GM21515 (cell line): ENCODE data around the gene PARP11.

Source experiments
- ATAC-seq: cut with Tn5 transposase; IDR thresholded peaks from one replicate; pipeline ENCODE4 v1.9.1; 2021; ENCODE audit not compliant: unreplicated experiment

Gene PARP11

DNA sequence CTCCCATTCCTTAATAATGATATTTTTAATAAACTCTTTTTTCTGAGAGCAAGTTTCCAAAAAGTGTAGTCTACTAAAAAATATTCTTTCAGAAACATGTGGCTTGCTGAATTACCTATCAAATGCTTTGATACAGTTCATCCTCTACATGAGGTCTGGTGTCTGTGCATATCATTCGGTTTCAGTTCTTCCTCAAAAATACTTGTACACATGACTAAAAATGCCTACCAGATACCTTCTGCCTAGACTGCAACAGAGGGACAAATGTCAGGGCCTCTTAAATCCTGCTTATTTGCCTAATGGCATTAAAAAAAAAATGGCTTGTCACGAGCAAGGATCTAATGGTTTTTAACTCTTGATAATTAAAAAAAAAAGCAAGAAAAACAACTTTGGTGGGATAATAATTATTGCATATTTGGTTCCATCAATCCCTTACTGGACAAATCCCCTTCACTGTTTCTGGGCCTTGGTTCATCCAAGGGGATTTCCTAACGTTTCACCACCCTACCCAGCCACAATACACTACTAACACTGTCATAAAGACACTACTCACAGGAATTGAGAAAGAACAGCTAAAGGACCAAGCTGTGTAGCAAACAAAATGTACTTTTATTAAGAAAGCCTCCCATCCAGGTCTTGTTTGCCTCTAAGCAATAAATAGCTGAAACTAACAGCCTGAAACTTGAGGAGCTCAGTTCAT, 45.7 kb downstream of the PARP11 start:
- ATAC-seq: no peak

DNA sequence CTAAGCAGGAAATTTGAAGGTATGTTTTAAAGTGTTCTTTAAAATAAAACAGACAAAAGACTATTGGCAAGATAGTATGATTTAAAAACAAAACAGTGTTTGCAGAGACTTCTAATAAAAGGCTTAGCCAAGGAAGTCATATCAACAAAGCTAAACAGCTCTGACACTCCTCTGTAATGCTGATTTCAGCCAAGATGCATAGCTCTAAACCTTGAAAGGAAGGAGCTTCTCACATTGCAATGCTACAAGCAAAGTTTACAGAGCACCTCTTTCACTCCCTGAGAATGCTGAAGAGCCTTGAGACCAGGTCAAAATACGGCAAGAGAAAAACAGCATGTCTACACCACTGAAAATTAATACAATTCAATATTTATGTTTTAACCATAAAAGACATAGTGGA, 51.8 kb downstream of the PARP11 start:
- no peak for ATAC-seq

DNA sequence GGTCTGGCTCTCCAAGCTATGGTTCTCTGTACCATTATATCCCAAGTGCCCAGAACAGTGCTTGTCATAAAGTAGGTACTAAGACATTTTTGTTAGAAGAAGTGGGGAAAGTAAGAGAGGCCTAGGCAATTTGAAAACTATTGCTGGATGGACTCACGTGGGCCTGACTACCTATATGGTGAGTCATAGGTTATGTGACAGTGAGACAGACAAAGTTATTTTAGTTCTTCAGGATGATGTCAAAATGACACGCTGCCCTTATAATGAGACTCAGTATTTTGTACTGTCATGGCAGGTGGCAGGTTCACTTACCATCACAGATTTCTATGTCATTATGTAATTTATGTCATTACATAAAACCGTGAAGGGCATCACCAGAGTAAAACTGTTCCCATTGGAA, 53.1 kb downstream of the PARP11 start:
- no peak for ATAC-seq

DNA sequence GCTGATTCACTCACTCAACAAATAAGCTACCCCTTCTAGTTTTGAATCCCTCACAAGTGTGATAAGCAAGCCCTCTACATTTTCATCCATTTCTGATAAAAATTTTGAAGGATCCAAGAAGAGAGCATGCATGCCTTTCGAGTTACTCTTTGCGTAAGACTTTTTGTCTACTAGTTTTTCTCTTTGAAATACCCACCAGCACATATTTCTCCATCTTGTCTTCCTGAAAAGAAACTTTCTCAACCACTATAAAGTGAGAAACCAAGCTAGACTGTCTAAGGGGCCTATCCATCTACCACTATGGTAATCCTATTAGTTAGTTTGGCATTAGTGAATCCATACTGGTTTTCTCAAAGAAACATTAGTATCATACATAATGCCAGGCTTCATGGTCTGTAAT, 56.9 kb downstream of the PARP11 start:
- ATAC-seq: no peak

DNA sequence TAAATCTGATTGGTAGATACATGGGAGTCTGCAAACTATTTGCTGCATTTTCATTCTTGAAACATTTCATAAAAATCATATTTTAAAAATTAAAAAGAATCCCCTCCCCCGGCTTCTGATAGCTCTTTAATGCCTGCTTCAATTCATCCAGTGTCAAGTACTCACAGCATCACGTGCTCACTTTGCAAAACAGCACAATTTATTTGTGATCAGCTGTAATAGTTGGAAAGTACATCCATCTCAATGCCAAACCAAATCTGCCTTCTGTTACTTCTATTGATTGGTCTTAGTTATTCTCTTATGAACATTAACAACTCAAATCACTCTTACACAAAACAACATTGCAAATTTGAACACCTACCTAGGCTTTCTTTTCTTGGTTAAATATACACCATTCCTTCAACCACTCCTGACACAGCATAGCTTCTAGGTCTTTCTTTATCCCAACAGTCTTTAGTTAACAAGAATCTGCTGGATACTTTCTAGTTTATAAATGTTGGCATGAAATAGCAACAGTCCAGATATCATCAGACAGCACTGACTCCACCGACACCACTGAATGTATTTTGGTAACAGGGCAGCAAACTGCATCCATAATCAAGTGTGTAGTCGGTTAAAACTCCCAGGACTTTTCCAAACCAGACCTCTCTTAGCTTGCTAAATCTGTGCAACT, 58.0 kb downstream of the PARP11 start:
- ATAC-seq: no peak

DNA sequence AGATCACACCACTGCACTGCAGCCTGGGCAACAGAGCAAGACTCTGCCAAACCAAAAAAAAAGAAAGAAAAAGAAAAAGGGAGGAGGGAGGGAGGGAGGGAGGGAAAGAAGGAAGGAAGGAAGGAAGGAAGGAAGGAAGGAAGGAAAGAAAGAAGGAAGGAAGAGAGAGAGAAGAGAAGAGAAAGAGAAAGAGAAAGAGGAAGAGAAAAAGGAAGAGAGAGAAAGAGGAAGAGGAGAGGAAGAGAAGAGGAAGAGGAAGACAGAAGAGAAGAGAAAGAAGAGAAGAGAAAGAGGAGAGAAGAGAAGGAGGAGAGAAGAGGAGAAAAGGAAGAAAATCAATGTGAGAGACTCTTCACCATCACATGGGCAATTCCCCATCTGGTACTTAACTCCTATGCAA, 62.7 kb downstream of the PARP11 start:
- no peak for ATAC-seq

DNA sequence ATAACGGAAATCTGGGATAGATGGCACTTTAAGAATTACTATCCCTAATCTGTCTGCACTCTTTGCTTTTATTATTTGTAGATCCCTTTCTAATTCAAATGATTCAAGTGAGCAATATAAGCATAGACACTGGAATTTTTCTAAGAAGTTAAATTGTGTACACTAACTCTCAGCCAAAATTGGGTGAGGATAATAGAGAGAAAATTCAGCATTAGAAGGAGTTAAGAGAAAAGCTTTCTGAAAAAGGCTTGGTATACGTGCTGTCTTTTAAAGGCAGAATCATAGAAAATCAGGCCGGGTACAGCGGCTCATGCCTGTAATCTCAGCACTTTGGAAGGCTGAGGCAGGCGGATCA, 63.2 kb downstream of the PARP11 start:
- no peak for ATAC-seq

DNA sequence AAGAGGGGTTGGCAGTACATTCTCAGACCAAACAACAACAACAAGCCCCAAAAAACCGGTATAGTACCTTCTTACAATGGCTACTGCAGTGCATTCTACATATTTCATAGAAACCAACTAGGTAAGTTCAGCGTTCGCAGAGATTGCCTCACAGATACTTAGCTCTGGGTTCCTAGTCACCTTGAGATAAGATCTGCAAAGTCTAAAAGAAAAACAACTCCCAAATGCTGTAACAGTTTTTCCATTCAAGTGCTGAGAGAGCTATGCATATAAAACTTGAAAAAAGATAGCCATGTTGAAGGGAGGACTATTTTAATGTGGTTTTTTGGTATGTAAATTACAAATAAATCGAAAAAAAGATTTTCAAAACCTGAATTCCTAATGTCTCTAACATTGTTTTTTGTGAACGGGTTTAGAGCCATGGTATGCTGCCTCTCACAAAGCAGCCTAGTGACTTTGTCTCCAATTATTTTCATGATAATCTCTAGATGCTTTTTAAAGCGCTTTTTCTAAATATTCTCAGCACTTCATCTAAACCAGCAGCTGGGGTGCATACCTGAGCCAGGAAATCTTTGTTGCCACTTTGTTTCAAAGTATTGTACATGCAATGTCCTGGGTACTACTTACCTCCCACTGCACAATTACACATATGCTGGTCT, 63.7 kb downstream of the PARP11 start:
- ATAC-seq: no peak

DNA sequence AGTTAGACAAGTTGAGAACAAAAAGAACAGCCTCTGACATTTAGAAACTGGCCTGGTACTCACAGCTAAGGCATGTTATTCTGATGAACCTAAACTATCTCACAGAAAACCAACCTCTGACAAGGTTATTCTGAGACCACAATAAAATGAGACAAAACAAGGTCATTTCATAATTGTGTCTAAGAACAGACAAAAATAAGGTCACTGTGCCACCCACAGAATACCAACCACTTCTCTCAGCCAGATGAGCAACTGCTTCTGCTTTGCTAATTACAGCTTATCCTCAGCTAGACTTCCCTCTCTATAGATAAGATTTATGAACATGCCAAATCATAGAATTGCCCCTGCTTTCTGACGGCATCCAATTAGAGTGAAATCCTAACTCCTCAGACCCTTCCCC, 68.1 kb downstream of the PARP11 start:
- no peak for ATAC-seq

DNA sequence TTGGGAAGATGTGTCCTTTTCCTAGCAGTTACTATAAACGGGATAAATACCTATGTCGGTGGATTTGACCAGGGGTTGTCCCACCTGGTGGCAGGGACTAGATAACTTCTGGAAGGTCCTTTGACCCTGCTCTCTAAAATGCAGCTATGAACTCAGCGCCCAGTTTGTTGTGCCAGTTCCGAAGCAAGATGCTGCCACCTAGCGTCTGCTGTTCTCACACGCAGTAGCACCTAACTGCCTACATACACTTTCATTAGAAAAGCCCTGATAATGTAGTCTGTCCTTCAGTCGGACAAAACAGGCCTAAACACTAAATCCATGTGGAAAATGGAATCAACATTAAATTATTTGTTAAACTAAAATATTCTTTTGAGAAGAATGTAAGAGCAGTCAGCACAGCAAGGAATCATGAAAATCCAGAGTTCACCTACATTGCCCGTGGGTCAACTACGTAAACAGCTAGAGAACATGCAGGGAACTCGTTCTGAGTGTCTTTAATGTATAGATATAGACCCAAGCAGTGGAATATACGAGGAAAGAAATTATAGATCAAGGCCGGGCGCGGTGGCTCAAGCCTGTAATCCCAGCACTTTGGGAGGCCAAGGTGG, 69.2 kb downstream of the PARP11 start:
- no peak for ATAC-seq

DNA sequence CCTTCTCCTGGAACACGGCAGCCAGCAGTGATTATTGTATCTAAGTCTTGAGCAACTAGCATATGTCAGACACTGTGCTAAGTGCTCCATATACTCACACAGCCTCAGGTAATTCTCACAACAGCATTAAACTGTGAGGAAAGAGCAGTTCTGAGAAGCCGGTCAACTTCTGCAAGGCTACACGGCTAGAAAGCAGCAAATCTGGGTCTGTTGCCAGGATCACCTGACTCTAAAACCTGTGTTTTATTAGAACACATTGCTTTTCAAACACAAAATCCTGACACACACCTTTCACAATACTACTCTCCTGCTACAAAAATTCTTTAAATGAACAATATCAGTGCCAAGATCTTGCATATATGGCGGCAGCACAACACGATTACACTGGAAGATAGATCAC, 70.5 kb downstream of the PARP11 start:
- ATAC-seq: no peak

DNA sequence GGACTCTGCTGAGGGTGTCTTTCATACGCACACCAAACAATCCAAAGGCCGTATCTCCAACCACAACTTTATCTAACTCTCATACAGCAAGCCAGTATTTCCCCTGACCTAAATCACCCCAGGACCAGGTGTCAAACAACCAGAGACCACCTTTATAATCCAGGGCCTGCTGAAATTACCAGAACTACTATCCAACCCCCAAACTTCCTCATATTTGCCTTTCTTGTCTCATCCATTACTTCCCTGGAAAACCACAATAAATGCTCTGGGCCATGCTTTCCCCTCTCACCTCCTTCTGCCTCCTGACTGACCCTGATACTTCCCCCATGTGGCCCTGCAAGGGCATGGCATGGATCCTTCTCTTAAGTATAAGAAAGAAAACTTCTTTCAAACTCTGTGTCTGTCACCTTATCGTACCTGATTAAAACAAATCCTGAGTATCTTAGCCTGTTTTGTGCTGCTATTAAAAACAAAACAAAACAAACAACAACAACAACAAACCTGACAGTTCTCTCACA, 75.6 kb downstream of the PARP11 start:
- ATAC-seq: no peak

DNA sequence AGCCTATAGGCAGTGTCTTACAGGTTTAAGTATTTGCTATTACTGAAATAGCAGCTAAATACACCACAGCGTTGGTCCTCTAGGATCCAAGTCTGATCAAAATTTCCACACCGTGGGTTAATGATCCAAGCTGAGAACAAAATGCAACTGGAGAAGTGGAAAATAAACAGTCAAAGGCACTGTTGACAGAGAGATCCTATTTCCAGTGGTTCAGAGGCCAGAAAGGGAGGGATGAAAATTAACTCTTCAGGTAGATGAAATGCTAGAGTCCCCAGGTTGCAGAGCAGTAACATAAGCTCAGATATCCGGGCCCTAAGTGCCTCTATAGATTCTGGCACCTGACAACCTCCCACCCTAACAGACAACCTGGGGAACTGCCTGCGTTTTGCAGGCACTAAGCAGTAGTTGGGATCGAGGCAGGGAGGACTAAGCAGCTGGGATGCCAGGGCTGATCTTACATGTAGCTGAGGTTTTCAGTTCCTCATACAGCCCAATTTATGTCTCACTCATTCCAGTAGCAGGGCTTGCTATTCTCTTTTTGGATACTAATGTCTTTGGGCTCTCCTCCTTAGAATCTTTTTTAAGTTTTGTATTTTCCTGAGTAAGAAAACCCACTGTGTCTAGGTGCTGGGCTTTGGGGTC, 77.6 kb downstream of the PARP11 start:
- no peak for ATAC-seq

DNA sequence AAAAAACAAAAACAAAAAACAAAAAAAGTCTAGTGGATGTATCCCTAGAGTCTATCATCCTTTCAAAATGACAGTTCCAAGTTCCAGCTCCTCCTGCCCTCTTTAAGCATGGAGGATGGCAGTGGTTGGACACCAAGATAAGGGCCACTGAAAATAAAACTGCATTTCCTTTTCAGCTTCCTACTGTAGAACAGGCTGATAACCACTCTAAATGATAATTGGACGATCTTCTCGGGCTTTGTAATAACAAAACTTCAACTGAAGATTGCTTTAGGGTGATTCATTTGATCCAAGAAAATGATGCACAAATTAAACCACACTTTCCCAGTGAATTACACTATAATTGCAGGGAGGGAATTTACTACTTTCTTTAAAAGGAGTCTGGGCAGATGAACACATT, 78.1 kb downstream of the PARP11 start:
- no peak for ATAC-seq

DNA sequence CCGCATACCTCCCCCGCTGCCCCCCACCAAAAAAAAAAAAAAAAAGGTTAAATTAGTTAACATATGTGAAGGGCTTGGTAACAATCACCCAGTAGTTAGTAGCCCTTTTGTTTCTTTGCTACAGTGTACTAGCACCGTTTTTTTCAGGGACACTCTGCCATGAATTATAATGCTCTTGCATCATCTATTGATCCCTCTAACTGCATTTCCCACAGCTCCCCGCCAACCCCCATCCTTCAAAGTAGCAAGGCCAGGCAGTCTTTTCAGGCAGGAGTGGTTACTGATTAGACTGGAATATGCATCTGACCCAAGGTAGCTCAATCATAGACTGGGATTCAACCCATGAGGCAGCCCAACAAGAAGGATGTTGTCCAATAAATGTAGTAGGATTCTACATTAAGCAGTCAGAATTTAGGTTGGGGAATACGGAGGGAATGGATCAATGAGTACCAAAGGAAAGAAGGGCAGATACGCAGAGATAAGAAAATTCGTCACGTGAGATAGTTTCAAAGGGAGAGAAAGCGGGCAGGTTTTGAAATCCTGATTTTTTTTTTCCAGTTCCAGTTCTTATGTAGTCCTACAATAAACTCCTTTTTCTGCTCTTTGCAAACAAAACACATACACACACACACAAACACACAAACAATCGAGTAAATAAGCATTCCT, 80.4 kb downstream of the PARP11 start:
- no peak for ATAC-seq

DNA sequence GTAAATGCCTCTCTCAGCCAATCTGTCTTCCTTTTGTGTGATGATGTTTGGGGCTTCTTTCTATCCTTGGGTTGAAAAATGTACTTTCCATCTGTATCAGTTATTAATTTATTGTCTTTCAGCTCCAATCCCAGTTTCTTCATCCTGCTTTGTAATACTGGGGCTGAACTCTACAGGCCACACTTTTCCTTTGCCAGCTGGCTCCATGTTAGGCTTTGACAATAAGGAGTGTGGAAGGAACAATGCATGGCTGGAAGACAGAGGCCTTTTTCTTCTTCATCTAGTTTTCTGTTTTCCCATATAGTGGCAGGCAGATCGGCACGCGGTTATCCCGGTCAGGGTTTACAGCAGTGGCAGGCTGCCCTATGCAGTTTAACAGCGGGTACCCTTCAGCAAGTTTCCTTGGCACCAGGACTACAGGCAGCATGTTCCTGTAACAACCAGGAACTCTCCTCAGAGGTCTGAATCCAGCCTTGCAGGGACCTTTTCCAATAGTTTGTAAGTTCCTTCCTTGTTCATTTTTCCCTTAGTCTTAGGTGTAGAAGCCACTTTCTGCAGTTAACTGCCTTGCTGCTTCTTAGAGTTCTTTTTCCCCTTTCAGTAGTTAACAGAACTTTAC, 81.8 kb downstream of the PARP11 start:
- no peak for ATAC-seq

DNA sequence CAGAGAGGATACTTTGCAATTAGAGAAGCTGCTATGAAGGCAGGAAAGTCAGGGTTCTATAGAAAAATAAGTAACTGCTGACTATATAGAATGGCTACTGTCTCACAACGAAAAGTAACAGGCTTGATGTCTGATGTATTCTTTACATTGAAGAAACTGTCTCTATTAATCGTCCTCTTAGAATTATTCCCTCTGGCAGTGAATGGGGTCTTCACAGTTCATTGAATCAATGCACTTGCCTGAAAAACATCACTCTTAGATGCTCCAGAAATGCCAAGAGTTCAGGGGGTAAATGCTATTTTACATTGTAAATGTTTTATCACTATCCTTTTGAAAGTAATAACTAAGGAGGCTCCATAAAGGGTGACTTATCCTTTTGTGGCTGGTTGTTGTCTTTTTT, 82.6 kb downstream of the PARP11 start:
- no peak for ATAC-seq

DNA sequence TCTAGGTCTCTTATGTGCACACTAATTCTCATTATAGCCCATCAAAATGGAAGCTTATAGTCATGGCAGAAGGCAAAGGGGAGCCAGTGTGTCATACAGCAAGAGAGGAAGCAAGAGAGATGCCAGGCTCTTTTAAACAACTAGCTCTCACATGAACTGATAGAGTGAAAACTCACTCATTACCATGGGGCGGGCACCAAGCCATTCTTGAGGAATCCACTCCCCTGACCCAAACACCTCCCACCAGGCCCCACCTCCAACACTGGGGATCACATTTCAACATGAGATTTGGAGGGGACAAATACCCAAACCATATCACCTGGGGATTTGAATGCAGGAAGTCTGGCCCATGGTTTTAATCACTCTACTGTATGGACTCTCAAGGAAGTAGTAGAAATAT, 83.4 kb downstream of the PARP11 start:
- no peak for ATAC-seq

DNA sequence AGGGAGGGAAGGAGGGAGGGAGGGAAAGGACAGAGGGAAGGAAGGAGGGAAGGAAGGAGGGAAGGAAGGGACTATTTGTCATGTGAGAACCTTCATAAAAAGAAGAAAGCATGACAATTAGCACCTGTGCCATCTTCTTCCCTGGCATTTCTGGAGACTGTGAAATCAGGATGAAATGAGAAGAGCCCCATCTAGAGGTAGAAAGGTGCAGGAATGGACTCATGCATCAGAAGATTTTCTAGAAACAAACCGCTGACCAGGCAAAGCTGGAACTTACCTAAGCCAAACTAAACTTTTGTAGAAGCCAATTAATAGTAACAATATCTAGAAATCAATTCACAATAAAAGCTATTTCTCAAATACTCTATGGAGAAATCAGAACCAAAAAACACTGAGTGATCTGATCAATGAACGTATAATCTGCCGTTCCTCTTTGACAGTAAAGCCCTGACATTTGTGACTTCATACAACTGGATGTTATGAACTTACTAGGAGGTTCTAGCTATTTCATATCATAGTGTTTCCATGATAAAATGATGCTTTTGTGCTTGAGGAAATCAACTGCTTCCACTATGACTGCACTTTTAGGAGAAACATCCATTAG, 95.9 kb downstream of the PARP11 start:
- ATAC-seq: no peak
